ENCODE measurements around the gene CCK.

- TF ChIP-seq CTCF (IDR thresholded peaks at IDR 0.05) (no peak), POLR2A (IDR thresholded peaks at IDR 0.05) (no peak)
These were observed 40.3 kb downstream of the CCK start for GRCh38 chr3:42225486-42226363.

All from gastroesophageal sphincter (tissue), 3 donors.